RWPE1 (cell line): ENCODE results near the gene ESCO1.

Source experiments
- CTCF ChIA-PET: fragments of 350-600 bp; sonication (Branson Sonifier 250); formaldehyde crosslinking; extraction: SDS; loops from one replicate; lab custom pipeline; 2021; lab: Yijun Ruan, JAX
- POLR2A ChIA-PET: fragments of 400-600 bp; formaldehyde crosslinking; extraction: SDS; loops from one replicate; lab custom pipeline; 2020; ENCODE audit warnings: antibody characterized with exemption; ENCODE audit not compliant: low non-redundant PET; lab: Yijun Ruan, JAX
- DNase-seq: peaks from one replicate; pipeline ENCODE4 v3.0.0; 2012; ENCODE audit warnings: low spot score
- H3K27ac ChIP-seq: fragments of 450-650 bp; 2 replicates; pipeline ENCODE4 v1.5.1; 2017
- CTCF ChIP-seq: fragments of 450-650 bp; conservative IDR thresholded peaks from 2 replicates; pipeline ENCODE4 v1.5.1; 2017; ENCODE audit warnings: low read depth, mild to moderate bottlenecking

Gene ESCO1

GRCh38 chr18:21575656-21576055, 24.8 kb downstream of the ESCO1 start:
- no peak for TF ChIP-seq CTCF
- POLR2A ChIA-PET = no interaction called here
- no peak overlapping the region for H3K27ac ChIP-seq
- DNase-seq = no peak
- CTCF ChIA-PET = no interaction called here

GRCh38 chr18:21571772-21572171, 28.7 kb downstream of the ESCO1 start:
- ChIA-PET POLR2A (no interaction called here), CTCF (no interaction called here)
- DNase-seq = no peak
- TF ChIP-seq CTCF = no peak
- H3K27ac ChIP-seq = no peak overlapping the region

- POLR2A ChIA-PET = no interaction called here
- CTCF ChIA-PET = no interaction called here
These were observed 41.3 kb downstream of the ESCO1 start for GRCh38 chr18:21559195-21559594.

GRCh38 chr18:21557607-21558253, 42.8 kb downstream of the ESCO1 start:
- no peak for TF ChIP-seq CTCF
- DNase-seq = no peak
- POLR2A ChIA-PET = no interaction called here
- CTCF ChIA-PET = no interaction called here
- peak overlapping the region; percentile 74 for H3K27ac ChIP-seq

More at GRCh38 chr18:21559195-21559594, 41.3 kb downstream of the ESCO1 start:
- no peak for TF ChIP-seq CTCF
- no peak for DNase-seq
- H3K27ac ChIP-seq = no peak overlapping the region

GRCh38 chr18:21550510-21550970, 50.0 kb downstream of the ESCO1 start:
- CTCF ChIA-PET = interaction anchor here (0.6 to 0.7 kb wide), 2 partner anchors 13 to 578 kb away, joined by 3 to 4 read pairs; no protein-coding TSS in a partner anchor
- no peak for TF ChIP-seq CTCF
- POLR2A ChIA-PET = no interaction called here
- H3K27ac ChIP-seq = no peak overlapping the region
- no peak for DNase-seq

GRCh38 chr18:21548647-21549046, 51.9 kb downstream of the ESCO1 start:
- no peak for DNase-seq
- ChIA-PET POLR2A (interaction anchor here (0.6 kb wide), 2 partner anchors 20 to 122 kb away, joined by 3 to 11 read pairs; no protein-coding TSS in a partner anchor), CTCF (interaction anchor here (0.6 to 0.7 kb wide), 2 partner anchors 92 to 422 kb away, joined by 3 read pairs; no protein-coding TSS in a partner anchor)
- peak overlapping the region; percentile 35 for H3K27ac ChIP-seq
- TF ChIP-seq CTCF = no peak
